ENCODE measurements around the gene TRIP6. TPM values are rescaled to one million over a fixed set of nuclear protein-coding genes. Genes with fewer than 3 reads are reported as not detected.

The TRIP6 gene
- total RNA-seq, 1 experiment from 2014 or later, result 102 TPM

- no peak for TF ChIP-seq ZNF274 (IDR thresholded peaks at IDR 0.05; ENCODE audit: low read depth, low read length)
Observed at GRCh38 chr7:100867776-100868485, 744 bp downstream of the TRIP6 start (continued).

- intact Hi-C loops (cut with micrococcal nuclease), result no loop called here
- no peak for TF ChIP-seq ZNF274 (IDR thresholded peaks at IDR 0.05; ENCODE audit: low read depth, low read length)
- TF ChIP-seq SP1 (IDR thresholded peaks at IDR 0.05; ENCODE audit: low read depth), result no peak
- no peak for TF ChIP-seq TCF7L2 (IDR thresholded peaks at IDR 0.05; ENCODE audit: borderline replicate concordance, extremely low read depth, insufficient read depth, insufficient read length)
- TF ChIP-seq CEBPB (IDR thresholded peaks at IDR 0.05; ENCODE audit: low read depth), result no peak
- TF ChIP-seq POLR2A (IDR thresholded peaks at IDR 0.05; ENCODE audit: borderline replicate concordance, extremely low read depth, insufficient read depth, insufficient read length), result no peak
- no peak for TF ChIP-seq SRF (IDR thresholded peaks at IDR 0.05; ENCODE audit: low read depth)
- TF ChIP-seq ZFX (IDR thresholded peaks at IDR 0.05), result no peak
- no peak for TF ChIP-seq POLR2AphosphoS5 (IDR thresholded peaks at IDR 0.05; ENCODE audit: low read depth, low read length)
- no peak for TF ChIP-seq YY1 (IDR thresholded peaks at IDR 0.05; ENCODE audit: extremely low read depth, insufficient replicate concordance, low read depth, low read length)
- TF ChIP-seq FOSL1 (IDR thresholded peaks at IDR 0.05; ENCODE audit: low read depth), result no peak
- no peak for TF ChIP-seq RAD21 (IDR thresholded peaks at IDR 0.05; ENCODE audit: low read depth)
- no peak overlapping the region for H2AFZ ChIP-seq (ENCODE audit: low read depth, low read length, poor library complexity, severe bottlenecking)
- no peaks in the 10 kb centered on the region for H3K9me3 ChIP-seq (ENCODE audit: control insufficient read depth in 1 of 2, insufficient read depth in 1 of 2, low read depth in 1 of 2, low read length in 2 of 2)
- peak overlapping the region; percentile 92 for H3K4me2 ChIP-seq (ENCODE audit: low read length)
- peaks cover 71% of the 10 kb centered on the region for H3K79me2 ChIP-seq (ENCODE audit: insufficient read depth, low read length)
- peaks cover 21 to 47% of the 10 kb centered on the region in 2 experiments for H3K36me3 ChIP-seq (ENCODE audit: control insufficient read depth in 1 of 2, insufficient read depth in 2 of 2, low read length in 2 of 2)
- H3K4me3 ChIP-seq (replicated peaks in 1 of 2; ENCODE audit: low read depth in 1 of 2, low read length in 2 of 2), result peak overlapping the region; percentile 97 to 98
- peak overlapping the region; percentile 84 for H3K27ac ChIP-seq (ENCODE audit: low read depth, low read length)
- H3K9me2 ChIP-seq (ENCODE audit: insufficient read depth), result no peaks in the 10 kb centered on the region
- POLR2A ChIA-PET, result interaction anchor here (2.4 kb wide), 1 partner anchor 15 kb away, joined by 31 read pairs; the partner anchor contains the start of gene UFSP1
- H3K9ac ChIP-seq (ENCODE audit: low read length), result peak overlapping the region; percentile 97
- RAD21 ChIA-PET (ENCODE audit: low non-redundant PET in 1 of 2, low total read pairs in 2 of 2, uncharacterized antibody in 2 of 2, unreplicated experiment in 2 of 2), result no interaction called here
- ATAC-seq, result peak; percentile 5
- H3K4me1 ChIP-seq (ENCODE audit: control insufficient read depth in 1 of 2, insufficient read depth in 2 of 2, low read length in 2 of 2), result peaks cover 13 to 27% of the 10 kb centered on the region in 2 experiments
- CTCF ChIA-PET, result no interaction called here
- no peak for DNase-seq (ENCODE audit: low read depth, low spot score)
- H3K27me3 ChIP-seq (ENCODE audit: insufficient read depth, low read length), result no peaks in the 10 kb centered on the region
- peaks cover 9% of the 10 kb centered on the region; the same call in 1 of the 2 replicates for H4K20me1 ChIP-seq (ENCODE audit: insufficient read depth)
- no TSS peak for BruUV-seq (replicated peaks)
Observed at GRCh38 chr7:100873599-100874299, 6.6 kb downstream of the TRIP6 start.

All from HCT116 (cell line).